Astrocyte of the cerebellum (primary cell): ENCODE data around the gene TSHR.

Experiments
- DNase-seq: peaks from one replicate; pipeline ENCODE4 v3.0.0-alpha.2; 2011; ENCODE audit warnings: low read depth
- H3K4me3 ChIP-seq: 2 replicates; pipeline ENCODE4 v1.5.1; 2011; ENCODE audit warnings: mild to moderate bottlenecking, low read depth, low read length, moderate library complexity
- CTCF ChIP-seq: IDR thresholded peaks from 2 replicates; pipeline ENCODE4 v1.5.1; 2012; ENCODE audit warnings: low read length, low read depth, moderate library complexity, mild to moderate bottlenecking; ENCODE audit errors: missing control alignments
- in situ Hi-C: cut with HindIII; loops from 2 replicates; pipeline ENCODE4 v1.10.0; 2017; ENCODE audit warnings: low sequenced_read_pairs

TSHR gene

GRCh38 chr14:80926397-80927082 is 28.9 kb upstream of the TSHR start:
- no peak for DNase-seq
- in situ Hi-C loops = no loop called here
- TF ChIP-seq CTCF = no peak
- H3K4me3 ChIP-seq = no peak overlapping the region

DNA sequence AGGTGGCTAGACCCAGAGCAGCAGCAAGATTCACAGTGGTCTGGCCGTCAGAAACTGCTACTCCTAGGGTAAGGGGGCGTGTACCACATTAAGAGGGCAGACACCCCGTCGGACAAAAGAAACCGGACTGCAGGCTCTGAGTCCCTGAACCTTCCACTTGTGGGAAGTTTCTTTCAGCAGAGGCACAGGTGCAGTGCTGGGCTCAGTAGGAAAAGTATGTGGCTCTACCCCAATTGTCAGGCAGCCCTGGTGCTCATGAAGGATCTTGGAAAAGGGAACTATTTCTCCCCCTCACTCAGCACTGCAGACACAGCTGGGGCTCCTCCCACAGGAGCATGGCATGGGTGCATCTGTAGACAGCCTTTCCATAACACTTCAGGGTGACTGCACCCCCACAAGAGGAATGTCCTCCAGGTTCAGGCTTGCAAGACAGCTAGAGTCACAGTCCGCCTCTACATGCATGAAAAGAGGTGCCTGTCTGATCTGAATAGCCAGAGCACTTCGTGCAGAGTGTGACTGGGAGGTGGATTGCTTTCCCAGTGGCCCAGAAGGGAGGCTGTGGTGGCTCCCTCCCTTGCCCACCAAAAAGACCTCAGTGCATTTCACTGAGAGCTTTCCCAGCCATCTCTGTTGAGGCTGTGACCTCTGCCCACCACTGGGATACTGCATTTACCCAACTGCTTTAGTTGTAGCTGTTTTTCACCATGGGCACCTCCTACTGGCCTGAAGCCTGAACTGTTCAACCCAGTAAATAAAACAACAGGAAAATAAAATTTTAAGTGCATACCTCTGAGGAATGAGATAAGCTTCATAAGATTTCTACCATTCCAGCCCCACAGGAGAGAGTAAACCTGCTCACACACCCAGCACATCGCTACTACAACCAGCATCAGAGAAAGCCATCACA is 28.1 kb upstream of the TSHR start:
- in situ Hi-C loops = no loop called here
- TF ChIP-seq CTCF = no peak
- DNase-seq = no peak
- H3K4me3 ChIP-seq = no peak overlapping the region

DNA sequence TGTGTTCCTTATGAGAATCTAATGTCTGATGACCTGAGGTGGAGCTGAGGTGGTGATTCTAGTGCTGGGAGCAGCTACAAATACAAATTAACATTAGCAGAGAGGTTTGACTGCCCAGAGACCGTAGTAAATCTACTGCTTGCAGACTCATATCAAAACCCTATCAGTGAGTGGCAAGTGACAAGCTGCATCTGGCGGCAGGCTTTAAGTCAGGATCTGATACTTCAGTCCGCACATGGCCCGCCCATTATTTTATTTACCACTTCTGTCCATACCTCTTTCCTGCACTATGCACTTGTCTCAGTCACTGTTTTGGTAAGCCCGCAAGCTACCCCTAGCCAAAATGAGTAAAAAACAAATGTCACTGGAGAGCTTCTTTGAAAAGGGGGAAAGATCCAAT is 25.3 kb upstream of the TSHR start:
- TF ChIP-seq CTCF = no peak
- no peak for DNase-seq
- H3K4me3 ChIP-seq = no peak overlapping the region
- in situ Hi-C loops = no loop called here

DNA sequence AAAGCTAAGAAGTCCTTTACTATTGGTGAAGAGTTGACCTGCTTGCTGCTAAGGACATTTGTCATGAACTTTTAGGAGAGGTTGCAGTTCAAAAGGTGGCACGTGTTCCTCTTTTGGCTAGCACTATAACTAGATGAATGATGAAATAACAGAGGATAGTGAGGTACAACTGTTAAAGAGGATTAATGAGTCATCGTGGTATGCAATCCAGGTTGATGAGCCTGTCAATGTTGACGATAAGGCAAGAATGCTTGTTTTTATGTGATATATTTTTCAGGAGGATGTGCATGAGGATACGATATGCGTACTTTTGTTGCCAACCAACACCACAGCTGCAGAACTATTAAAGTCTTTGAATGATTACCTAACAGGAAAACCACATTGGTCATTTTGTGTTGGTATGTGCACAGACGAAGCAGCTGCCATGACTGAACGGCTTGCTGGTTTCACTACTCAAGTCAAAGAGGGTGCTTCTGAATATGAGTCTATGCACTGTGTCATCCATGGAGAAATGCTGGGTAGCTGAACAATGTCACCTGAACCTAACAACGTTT is 24.5 kb upstream of the TSHR start:
- DNase-seq = peak; percentile 63
- TF ChIP-seq CTCF = no peak
- no peak overlapping the region for H3K4me3 ChIP-seq
- in situ Hi-C loops = no loop called here

GRCh38 chr14:80933282-80933681 is 22.1 kb upstream of the TSHR start:
- DNase-seq = no peak
- no peak for TF ChIP-seq CTCF
- in situ Hi-C loops = no loop called here
- no peak overlapping the region for H3K4me3 ChIP-seq

- no peak overlapping the region for H3K4me3 ChIP-seq
- TF ChIP-seq CTCF = no peak
- in situ Hi-C loops = no loop called here
- no peak for DNase-seq
These were observed 21.7 kb upstream of the TSHR start for GRCh38 chr14:80933686-80934085.
